ENCODE measurements around the gene EFR3B.
A peak's percentile ranks its signal among the peaks of the same experiment; 100 is the strongest.
"Not testable (repeated sequence)": the region's sequence is repeated elsewhere in the genome, so short reads cannot be mapped to it uniquely, and the experiment has no call there.

The EFR3B gene

GRCh38 chr2:25041928-25042320 lies at the start of gene EFR3B:
TSS of gene EFR3B (plus strand) at chr2:25042076. CDS start at chr2:25042313, 237 bp downstream.
- DNase-seq (ENCODE audit: low spot score in 2 of 2) (peak; percentile 76 to 92), ATAC-seq (peak; percentile 95)
- Mint-ChIP-seq H3K36me3 (no peaks in the 10 kb centered on the region), H3K4me3 (peak within 1 kb of the TSS; percentile 85), H3K27ac (peak within 1 kb of the TSS; percentile 69), H3K9me3 (no peaks in the 10 kb centered on the region), H3K4me1 (peaks cover 32% of the 10 kb centered on the region)

- Mint-ChIP-seq H3K27ac (no peak overlapping the region), H3K36me3 (no peaks in the 10 kb centered on the region), H3K4me1 (no peaks in the 10 kb centered on the region), H3K4me3 (no peak overlapping the region), H3K9me3 (no peaks in the 10 kb centered on the region)
- DNase-seq (ENCODE audit: low spot score in 2 of 2) = no peak
- no peak for ATAC-seq
These were observed 48.3 kb upstream of the EFR3B start for GRCh38 chr2:24993406-24994145.

- no peaks in the 10 kb centered on the region for H3K9me3 Mint-ChIP-seq
- no peak for ATAC-seq
These were observed 47.6 kb upstream of the EFR3B start for GRCh38 chr2:24994146-24994724.

GRCh38 chr2:24999097-24999496 lies 42.8 kb upstream of the EFR3B start:
- not testable (repeated sequence) for ATAC-seq; H3K9me3 Mint-ChIP-seq; H3K4me1 Mint-ChIP-seq; DNase-seq (ENCODE audit: low spot score in 2 of 2); H3K36me3 Mint-ChIP-seq; H3K4me3 Mint-ChIP-seq; H3K27ac Mint-ChIP-seq

More at GRCh38 chr2:24994146-24994724, 47.6 kb upstream of the EFR3B start:
- no peak overlapping the region for H3K4me3 Mint-ChIP-seq
- H3K36me3 Mint-ChIP-seq = no peaks in the 10 kb centered on the region
- no peaks in the 10 kb centered on the region for H3K4me1 Mint-ChIP-seq
- no peak for DNase-seq (ENCODE audit: low spot score in 2 of 2)
- no peak overlapping the region for H3K27ac Mint-ChIP-seq

- ATAC-seq (no peak), DNase-seq (ENCODE audit: low spot score in 2 of 2) (no peak)
- Mint-ChIP-seq H3K4me1 (no peaks in the 10 kb centered on the region), H3K27ac (no peak overlapping the region), H3K9me3 (no peaks in the 10 kb centered on the region), H3K4me3 (no peak overlapping the region), H3K36me3 (no peaks in the 10 kb centered on the region)
These were observed 41.8 kb upstream of the EFR3B start for GRCh38 chr2:25000036-25000435.

- no peak for ATAC-seq
- no peaks in the 10 kb centered on the region for H3K36me3 Mint-ChIP-seq
These were observed 41.2 kb upstream of the EFR3B start for GRCh38 chr2:25000503-25001324.

GRCh38 chr2:25001325-25001637 lies 40.6 kb upstream of the EFR3B start:
- Mint-ChIP-seq H3K27ac (no peak overlapping the region), H3K36me3 (no peaks in the 10 kb centered on the region)

More at GRCh38 chr2:25000503-25001324, 41.2 kb upstream of the EFR3B start:
- Mint-ChIP-seq H3K4me1 (no peaks in the 10 kb centered on the region), H3K9me3 (no peaks in the 10 kb centered on the region), H3K27ac (no peak overlapping the region), H3K4me3 (no peak overlapping the region)
- DNase-seq (ENCODE audit: low spot score in 2 of 2) = no peak

GRCh38 chr2:25002066-25002465 lies 39.8 kb upstream of the EFR3B start:
- ATAC-seq (no peak), DNase-seq (ENCODE audit: low spot score in 2 of 2) (no peak)
- no peak overlapping the region for H3K27ac Mint-ChIP-seq
- no peaks in the 10 kb centered on the region for H3K4me1 Mint-ChIP-seq
- no peak overlapping the region for H3K4me3 Mint-ChIP-seq
- no peaks in the 10 kb centered on the region for H3K36me3 Mint-ChIP-seq
- no peaks in the 10 kb centered on the region for H3K9me3 Mint-ChIP-seq

More at GRCh38 chr2:25001325-25001637, 40.6 kb upstream of the EFR3B start:
- DNase-seq (ENCODE audit: low spot score in 2 of 2) (no peak), ATAC-seq (no peak)
- Mint-ChIP-seq H3K4me3 (no peak overlapping the region), H3K9me3 (no peaks in the 10 kb centered on the region), H3K4me1 (no peaks in the 10 kb centered on the region)

GRCh38 chr2:25009954-25010353 lies 31.9 kb upstream of the EFR3B start:
- no peak overlapping the region for H3K4me3 Mint-ChIP-seq
- no peaks in the 10 kb centered on the region for H3K9me3 Mint-ChIP-seq
- no peak overlapping the region for H3K27ac Mint-ChIP-seq
- DNase-seq (ENCODE audit: low spot score in 2 of 2) = no peak
- peaks cover 5% of the 10 kb centered on the region for H3K4me1 Mint-ChIP-seq
- no peak for ATAC-seq
- H3K36me3 Mint-ChIP-seq = no peaks in the 10 kb centered on the region

GRCh38 chr2:25011342-25011741 lies 30.5 kb upstream of the EFR3B start:
- not testable (repeated sequence) for H3K4me3 Mint-ChIP-seq; H3K36me3 Mint-ChIP-seq; H3K9me3 Mint-ChIP-seq; H3K27ac Mint-ChIP-seq; H3K4me1 Mint-ChIP-seq; ATAC-seq; DNase-seq (ENCODE audit: low spot score in 2 of 2)

GRCh38 chr2:25014631-25015030 lies 27.2 kb upstream of the EFR3B start:
- ATAC-seq = no peak
- Mint-ChIP-seq H3K36me3 (no peaks in the 10 kb centered on the region), H3K4me3 (no peak overlapping the region), H3K4me1 (peaks cover 5% of the 10 kb centered on the region), H3K27ac (no peak overlapping the region), H3K9me3 (no peaks in the 10 kb centered on the region)
- DNase-seq (ENCODE audit: low spot score in 2 of 2) = no peak

- Mint-ChIP-seq H3K4me1 (no peaks in the 10 kb centered on the region), H3K4me3 (no peak overlapping the region), H3K9me3 (no peaks in the 10 kb centered on the region), H3K27ac (no peak overlapping the region), H3K36me3 (no peaks in the 10 kb centered on the region)
- ATAC-seq = no peak
- no peak for DNase-seq (ENCODE audit: low spot score in 2 of 2)
These were observed 23.2 kb upstream of the EFR3B start for GRCh38 chr2:25018681-25019080.

GRCh38 chr2:25021791-25022362 lies 20.0 kb upstream of the EFR3B start:
- no peak for DNase-seq (ENCODE audit: low spot score in 2 of 2)
- Mint-ChIP-seq H3K4me1 (no peaks in the 10 kb centered on the region), H3K36me3 (no peaks in the 10 kb centered on the region), H3K27ac (no peak overlapping the region), H3K9me3 (no peaks in the 10 kb centered on the region), H3K4me3 (no peak overlapping the region)
- no peak for ATAC-seq

GRCh38 chr2:25023333-25023732 lies 18.5 kb upstream of the EFR3B start:
- Mint-ChIP-seq H3K4me3 (no peak overlapping the region), H3K27ac (no peak overlapping the region), H3K4me1 (no peaks in the 10 kb centered on the region), H3K36me3 (no peaks in the 10 kb centered on the region), H3K9me3 (no peaks in the 10 kb centered on the region)
- ATAC-seq = no peak
- no peak for DNase-seq (ENCODE audit: low spot score in 2 of 2)

GRCh38 chr2:25025229-25026007 lies 16.5 kb upstream of the EFR3B start:
- no peaks in the 10 kb centered on the region for H3K9me3 Mint-ChIP-seq
- no peaks in the 10 kb centered on the region for H3K36me3 Mint-ChIP-seq
- H3K4me1 Mint-ChIP-seq = no peaks in the 10 kb centered on the region
- no peak overlapping the region for H3K27ac Mint-ChIP-seq
- no peak overlapping the region for H3K4me3 Mint-ChIP-seq
- DNase-seq (ENCODE audit: low spot score in 2 of 2) (no peak), ATAC-seq (no peak)

All from stimulated activated effector memory CD8-positive, alpha-beta T cell treated with anti-CD3 and anti-CD28 coated beads, Interleukin-12 subunit alpha, Interleukin-12 subunit beta, amount 100 ng/mL, for 72 hours (primary cell).